Mucosa of rectum (tissue), 2 donors: Measurements from ENCODE around the gene LILRA6.
"Not testable (repeated sequence)": the region's sequence is repeated elsewhere in the genome, so short reads cannot be mapped to it uniquely, and the experiment has no call there.

Experiments used
- H3K27ac ChIP-seq, 2 donors: one replicate each; pipeline ENCODE4 v1.7.0; 2013; ENCODE audit warnings: inconsistent platforms in 2 of 2, low read depth in 2 of 2, low read length in 2 of 2
- H3K27me3 ChIP-seq, 2 donors: one replicate each; pipeline ENCODE4 v1.7.0; 2013; ENCODE audit warnings: low read length in 2 of 2; ENCODE audit not compliant: control insufficient read depth in 2 of 2, insufficient read depth in 2 of 2
- H3K36me3 ChIP-seq, 2 donors: one replicate each; pipeline ENCODE4 v1.7.0; 2013; ENCODE audit warnings: low read length in 2 of 2; ENCODE audit not compliant: control insufficient read depth in 2 of 2, insufficient read depth in 2 of 2
- H3K4me1 ChIP-seq, 2 donors: one replicate each; pipeline ENCODE4 v1.7.0; 2013; ENCODE audit warnings: low read length in 2 of 2, mild to moderate bottlenecking in 1 of 2; ENCODE audit not compliant: control insufficient read depth in 2 of 2, insufficient read depth in 2 of 2
- H3K4me3 ChIP-seq, 2 donors: one replicate each; pipeline ENCODE4 v1.7.0; 2013; ENCODE audit warnings: low read length in 2 of 2
- H3K9ac ChIP-seq, 2 donors: one replicate each; pipeline ENCODE4 v1.7.0; 2013; ENCODE audit warnings: low read length in 2 of 2, low read depth in 1 of 2, mild to moderate bottlenecking in 1 of 2
- H3K9me3 ChIP-seq, 2 donors: one replicate each; pipeline ENCODE4 v1.7.0; 2013; ENCODE audit warnings: low read length in 2 of 2; ENCODE audit not compliant: control insufficient read depth in 2 of 2
- donor health status: healthy.
- donor health status: Normal muscosa, but diverticular disease.

The LILRA6 gene

DNA sequence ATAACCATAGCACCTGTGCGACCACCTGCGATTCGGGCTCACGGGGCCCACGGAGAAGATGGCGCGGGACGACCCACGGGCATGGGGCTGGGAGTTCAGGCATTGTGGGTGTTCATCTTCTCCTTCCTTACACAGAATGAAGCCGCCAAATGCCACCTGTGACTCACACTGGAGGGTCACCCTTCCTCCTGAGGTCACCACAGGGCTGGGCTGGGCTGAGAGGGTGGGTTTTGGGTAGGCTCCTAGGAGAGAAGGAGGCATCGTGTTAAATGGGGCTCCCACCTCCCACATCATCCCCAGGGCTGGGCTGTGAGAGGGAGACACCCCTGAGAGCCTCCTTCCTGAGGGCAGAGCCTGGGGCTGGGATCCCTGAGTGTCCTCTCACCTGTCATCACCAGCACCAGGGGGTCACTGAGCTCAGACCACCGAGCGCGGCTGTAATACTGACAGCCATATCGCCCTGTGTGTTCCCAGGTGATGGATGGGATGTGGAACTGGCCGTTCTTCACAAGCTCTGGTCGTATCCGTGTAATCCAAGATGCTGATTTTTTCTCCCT, 36.9 kb upstream of the LILRA6 start:
- Histone ChIP-seq H3K27ac (no peak overlapping the region), H3K36me3 (no peaks in the 10 kb centered on the region), H3K4me3 (peak overlapping the region in 1 of 2 donors; percentile 13), H3K4me1 (peaks cover 0 to 2% of the 10 kb centered on the region in 2 donors), H3K9ac (no peak overlapping the region), H3K9me3 (no peaks in the 10 kb centered on the region), H3K27me3 (no peaks in the 10 kb centered on the region)

- not testable (repeated sequence) for H3K4me1 ChIP-seq, H3K4me3 ChIP-seq, H3K9ac ChIP-seq, H3K9me3 ChIP-seq, H3K36me3 ChIP-seq, H3K27me3 ChIP-seq, H3K27ac ChIP-seq
These were observed 36.1 kb upstream of the LILRA6 start for GRCh38 chr19:54278571-54279195.

GRCh38 chr19:54278056-54278455, 35.5 kb upstream of the LILRA6 start:
- not testable (repeated sequence) for H3K36me3 ChIP-seq, H3K9me3 ChIP-seq, H3K9ac ChIP-seq, H3K4me1 ChIP-seq, H3K27ac ChIP-seq, H3K27me3 ChIP-seq, H3K4me3 ChIP-seq

DNA sequence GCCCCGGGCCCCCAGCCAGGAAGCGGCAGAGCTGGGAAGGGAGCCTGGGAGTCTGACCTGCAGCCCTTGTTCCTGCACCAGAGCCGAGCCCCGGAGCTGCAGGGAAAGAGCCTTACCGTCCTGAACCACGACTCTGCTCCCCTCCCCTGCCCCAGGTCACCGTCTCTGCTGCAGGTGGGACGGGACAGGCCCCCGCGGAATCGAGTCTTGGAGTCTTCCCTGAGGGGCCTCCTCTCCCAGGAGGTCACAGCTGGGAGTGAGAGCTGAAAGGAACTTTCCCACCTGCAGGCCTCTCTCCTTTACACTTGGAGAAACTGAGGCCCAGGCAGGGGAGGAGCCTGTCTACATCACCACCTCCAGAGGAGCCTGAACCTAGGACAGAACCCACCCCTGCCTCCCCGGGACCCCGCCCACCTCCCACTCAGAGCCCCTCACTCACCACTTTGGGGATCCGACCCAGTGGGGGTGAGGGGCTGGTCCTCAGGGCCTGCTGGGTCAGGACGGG, 34.6 kb upstream of the LILRA6 start:
- H3K27me3 ChIP-seq, H3K9me3 ChIP-seq, H3K4me1 ChIP-seq: not testable (repeated sequence)

DNA sequence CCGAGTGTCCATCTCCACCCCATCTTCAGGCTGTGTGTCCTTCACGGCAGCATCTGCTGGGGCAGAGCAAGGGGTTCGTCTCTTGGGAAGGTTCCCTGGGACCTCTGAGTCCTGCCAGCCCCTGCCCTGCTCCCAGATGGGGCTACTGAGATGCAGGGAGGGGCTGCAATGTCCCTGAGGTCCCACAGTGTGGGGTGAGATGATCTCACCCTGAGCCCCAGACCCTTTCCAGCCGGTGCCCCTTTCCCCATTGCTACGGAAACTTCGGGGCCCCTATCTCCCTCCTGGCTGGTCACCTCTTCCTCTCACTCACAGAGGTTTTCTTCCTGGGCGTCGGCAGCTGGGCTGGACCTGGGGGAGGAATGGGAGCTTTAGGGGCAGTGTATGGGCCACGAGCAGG, 33.4 kb upstream of the LILRA6 start:
- Histone ChIP-seq H3K4me1 (no peaks in the 10 kb centered on the region), H3K4me3 (no peak overlapping the region), H3K36me3 (no peaks in the 10 kb centered on the region), H3K27ac (no peak overlapping the region), H3K9ac (no peak overlapping the region), H3K27me3 (peaks cover 0 to 3% of the 10 kb centered on the region in 2 donors), H3K9me3 (no peaks in the 10 kb centered on the region)

More for the DNA sequence above, 34.6 kb upstream of the LILRA6 start:
- not testable (repeated sequence) for H3K9ac ChIP-seq, H3K4me3 ChIP-seq, H3K36me3 ChIP-seq, H3K27ac ChIP-seq

- H3K27me3 ChIP-seq, H3K9ac ChIP-seq, H3K4me1 ChIP-seq, H3K36me3 ChIP-seq, H3K27ac ChIP-seq, H3K9me3 ChIP-seq, H3K4me3 ChIP-seq: not testable (repeated sequence)
These were observed 31.9 kb upstream of the LILRA6 start for GRCh38 chr19:54274516-54274915.

DNA sequence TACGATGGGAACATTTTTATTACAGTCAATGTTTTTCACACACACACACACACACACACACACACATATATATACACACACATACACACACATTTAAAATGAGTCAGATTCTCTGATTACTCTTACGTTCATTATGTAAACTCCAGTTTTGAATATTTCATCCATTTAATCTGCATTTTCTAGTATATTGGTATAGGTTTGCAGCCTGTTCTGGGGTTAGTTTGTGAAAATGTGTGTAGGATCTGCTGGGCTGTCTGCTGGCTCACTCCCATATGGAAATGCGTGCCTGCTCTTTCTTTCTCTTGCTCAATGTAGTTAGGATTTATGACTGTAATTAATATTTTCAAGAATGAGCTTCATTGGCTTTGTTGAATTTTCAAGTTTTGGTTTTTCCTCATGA, 31.2 kb upstream of the LILRA6 start:
- no peaks in the 10 kb centered on the region for H3K36me3 ChIP-seq

GRCh38 chr19:54272181-54272580, 29.6 kb upstream of the LILRA6 start:
- not testable (repeated sequence) for H3K4me3 ChIP-seq, H3K36me3 ChIP-seq, H3K27me3 ChIP-seq, H3K9ac ChIP-seq, H3K9me3 ChIP-seq, H3K27ac ChIP-seq, H3K4me1 ChIP-seq

More for the DNA sequence above, 31.2 kb upstream of the LILRA6 start:
- Histone ChIP-seq H3K27me3 (peaks cover 0 to 3% of the 10 kb centered on the region in 2 donors), H3K4me3 (no peak overlapping the region), H3K4me1 (no peaks in the 10 kb centered on the region), H3K27ac (no peak overlapping the region), H3K9me3 (no peaks in the 10 kb centered on the region), H3K9ac (no peak overlapping the region)

GRCh38 chr19:54271587-54271986, 29.0 kb upstream of the LILRA6 start:
- not testable (repeated sequence) for H3K9ac ChIP-seq, H3K4me3 ChIP-seq, H3K4me1 ChIP-seq, H3K27ac ChIP-seq, H3K36me3 ChIP-seq, H3K9me3 ChIP-seq, H3K27me3 ChIP-seq

- no peaks in the 10 kb centered on the region for H3K4me1 ChIP-seq
- no peak overlapping the region for H3K4me3 ChIP-seq
- no peak overlapping the region for H3K27ac ChIP-seq
- H3K36me3 ChIP-seq, result no peaks in the 10 kb centered on the region
- H3K9me3 ChIP-seq, result no peaks in the 10 kb centered on the region
- no peak overlapping the region for H3K9ac ChIP-seq
- peaks cover 0 to 3% of the 10 kb centered on the region in 2 donors for H3K27me3 ChIP-seq
These were observed 28.5 kb upstream of the LILRA6 start for GRCh38 chr19:54271106-54271505.
